ENCODE results near the gene GAK. TPM values are rescaled to one million over a fixed set of nuclear protein-coding genes. Genes with fewer than 3 reads are reported as not detected.

GAK gene
- total RNA-seq, 1 donor from 2014 or later, result 123 TPM

GRCh38 chr4:855880-856224 lies 76.3 kb downstream of the GAK start:
- peak overlapping the region; percentile 71 for H3K4me3 Mint-ChIP-seq (ENCODE audit: unreplicated experiment)
- peaks cover 26% of the 10 kb centered on the region for H3K36me3 Mint-ChIP-seq (ENCODE audit: unreplicated experiment)
- TF ChIP-seq CTCF (IDR thresholded peaks at IDR 0.05; ENCODE audit: partially characterized antibody, unreplicated experiment), result no peak
- peaks cover 25% of the 10 kb centered on the region for H3K27me3 Mint-ChIP-seq (ENCODE audit: unreplicated experiment)
- peak overlapping the region; percentile 98 for H3K27ac Mint-ChIP-seq (ENCODE audit: unreplicated experiment)
- DNase-seq, result peak; percentile 55
- H3K9me3 Mint-ChIP-seq (ENCODE audit: unreplicated experiment), result peaks cover 36% of the 10 kb centered on the region
- H3K4me1 Mint-ChIP-seq (ENCODE audit: low read depth, unreplicated experiment), result peaks cover 29% of the 10 kb centered on the region

GRCh38 chr4:854356-854755 lies 77.8 kb downstream of the GAK start:
- H3K4me1 Mint-ChIP-seq (ENCODE audit: low read depth, unreplicated experiment), result peaks cover 27% of the 10 kb centered on the region
- peak overlapping the region; percentile 72 for H3K27ac Mint-ChIP-seq (ENCODE audit: unreplicated experiment)
- peaks cover 22% of the 10 kb centered on the region for H3K36me3 Mint-ChIP-seq (ENCODE audit: unreplicated experiment)

GRCh38 chr4:853416-853781 lies 78.7 kb downstream of the GAK start:
- Mint-ChIP-seq H3K36me3 (ENCODE audit: unreplicated experiment) (peaks cover 22% of the 10 kb centered on the region), H3K27ac (ENCODE audit: unreplicated experiment) (no peak overlapping the region), H3K27me3 (ENCODE audit: unreplicated experiment) (peaks cover 25% of the 10 kb centered on the region), H3K9me3 (ENCODE audit: unreplicated experiment) (peaks cover 35% of the 10 kb centered on the region), H3K4me1 (ENCODE audit: low read depth, unreplicated experiment) (peaks cover 27% of the 10 kb centered on the region), H3K4me3 (ENCODE audit: unreplicated experiment) (no peak overlapping the region)
- DNase-seq, result peak; percentile 12
- no peak for TF ChIP-seq CTCF (IDR thresholded peaks at IDR 0.05; ENCODE audit: partially characterized antibody, unreplicated experiment)

More at GRCh38 chr4:854356-854755, 77.8 kb downstream of the GAK start:
- no peak for TF ChIP-seq CTCF (IDR thresholded peaks at IDR 0.05; ENCODE audit: partially characterized antibody, unreplicated experiment)
- Mint-ChIP-seq H3K9me3 (ENCODE audit: unreplicated experiment) (peaks cover 35% of the 10 kb centered on the region), H3K4me3 (ENCODE audit: unreplicated experiment) (no peak overlapping the region), H3K27me3 (ENCODE audit: unreplicated experiment) (peaks cover 22% of the 10 kb centered on the region)
- DNase-seq, result no peak

GRCh38 chr4:851701-852430 lies 80.2 kb downstream of the GAK start:
- H3K9me3 Mint-ChIP-seq (ENCODE audit: unreplicated experiment), result peaks cover 28% of the 10 kb centered on the region
- H3K4me3 Mint-ChIP-seq (ENCODE audit: unreplicated experiment), result no peak overlapping the region
- H3K36me3 Mint-ChIP-seq (ENCODE audit: unreplicated experiment), result peaks cover 14% of the 10 kb centered on the region
- DNase-seq, result peak; percentile 7
- no peak overlapping the region for H3K27ac Mint-ChIP-seq (ENCODE audit: unreplicated experiment)
- peaks cover 22% of the 10 kb centered on the region for H3K27me3 Mint-ChIP-seq (ENCODE audit: unreplicated experiment)
- no peak for TF ChIP-seq CTCF (IDR thresholded peaks at IDR 0.05; ENCODE audit: partially characterized antibody, unreplicated experiment)
- peaks cover 18% of the 10 kb centered on the region for H3K4me1 Mint-ChIP-seq (ENCODE audit: low read depth, unreplicated experiment)

- H3K27ac Mint-ChIP-seq (ENCODE audit: unreplicated experiment), result peak overlapping the region; percentile 25
- H3K4me1 Mint-ChIP-seq (ENCODE audit: low read depth, unreplicated experiment), result peaks cover 14% of the 10 kb centered on the region
- H3K9me3 Mint-ChIP-seq (ENCODE audit: unreplicated experiment), result peaks cover 16% of the 10 kb centered on the region
- peaks cover 9% of the 10 kb centered on the region for H3K27me3 Mint-ChIP-seq (ENCODE audit: unreplicated experiment)
- no peak for TF ChIP-seq CTCF (IDR thresholded peaks at IDR 0.05; ENCODE audit: partially characterized antibody, unreplicated experiment)
- peak; percentile 37 for DNase-seq
- H3K36me3 Mint-ChIP-seq (ENCODE audit: unreplicated experiment), result peaks cover 4% of the 10 kb centered on the region
- H3K4me3 Mint-ChIP-seq (ENCODE audit: unreplicated experiment), result no peak overlapping the region
These were observed 81.7 kb downstream of the GAK start for GRCh38 chr4:850323-850945.

All from glutamatergic neuron (in vitro differentiated cells).